GM12891 (cell line): ENCODE results near the gene DECR2.

Experiments
- POLR2A ChIP-seq: IDR thresholded peaks from 2 replicates; pipeline ENCODE4 v1.6.1; 2011; ENCODE audit warnings: low read depth, low read length, control low read depth
- POLR2AphosphoS5 ChIP-seq: IDR thresholded peaks from 2 replicates; pipeline ENCODE4 v1.6.1; 2011; ENCODE audit warnings: low read depth, low read length, control low read depth

GRCh38 chr16:353404-354290 lies 48.0 kb upstream of the DECR2 start:
- TF ChIP-seq POLR2AphosphoS5: no peak
- no peak for TF ChIP-seq POLR2A
